ENCODE data around the gene CDH3.

CDH3 gene

GRCh38 chr16:68739964-68740627 is 95.0 kb downstream of the CDH3 start:
- no peak for DNase-seq (ENCODE audit: low read depth)

DNA sequence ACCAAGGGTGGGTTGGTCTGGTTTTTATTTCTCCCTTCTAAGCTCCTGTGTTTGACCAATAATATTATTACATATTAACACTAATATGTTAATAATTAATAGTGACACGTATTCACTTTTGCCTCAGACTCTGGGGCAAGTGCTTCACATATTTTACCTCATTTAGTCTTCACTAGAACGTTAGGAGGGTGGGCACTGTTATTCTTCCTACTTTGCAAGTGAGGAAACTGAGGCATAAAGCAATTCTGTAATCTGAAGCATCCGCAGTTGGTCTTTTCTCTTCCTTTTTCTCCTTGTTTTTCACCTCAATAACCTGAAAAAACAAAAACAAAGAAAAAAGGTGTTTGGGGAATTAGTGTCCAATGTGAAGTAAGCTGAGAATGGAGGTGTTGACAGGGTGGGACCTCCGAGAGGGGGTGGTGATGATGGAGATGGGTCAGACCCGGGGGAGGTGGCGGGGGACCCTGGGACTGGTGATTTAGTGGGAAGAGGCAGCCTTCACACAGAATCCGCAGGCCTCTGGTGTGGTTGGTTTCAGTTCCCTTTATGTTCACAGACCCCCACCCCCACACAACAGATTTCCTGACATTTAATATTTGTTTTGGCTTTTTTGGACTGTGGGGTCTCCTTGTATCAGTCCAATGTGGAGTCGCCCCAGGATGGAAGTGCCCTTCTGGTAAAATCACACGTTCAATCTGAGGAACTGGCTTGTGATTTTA is 95.7 kb downstream of the CDH3 start:
- no peak for DNase-seq (ENCODE audit: low read depth)

DNA sequence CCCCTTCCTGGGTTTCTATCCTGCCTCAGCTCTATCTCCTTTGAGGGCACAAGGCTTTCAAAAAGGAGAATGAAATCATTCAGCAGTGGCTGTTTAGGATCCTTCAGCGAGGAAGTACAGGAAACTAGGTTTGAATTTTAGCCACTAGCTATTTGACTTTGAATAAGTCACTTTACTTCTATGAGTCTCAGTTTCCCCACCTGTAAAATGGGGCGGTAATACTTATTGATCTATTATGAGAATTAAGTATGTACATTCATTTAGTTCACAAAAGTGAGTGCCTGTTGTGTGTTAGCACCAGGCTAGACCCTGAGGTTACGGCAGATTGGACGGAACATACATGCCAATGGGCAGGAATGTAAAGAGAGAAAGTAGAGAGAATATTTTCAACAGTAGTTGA is 98.6 kb downstream of the CDH3 start:
- DNase-seq (ENCODE audit: low read depth): no peak

GRCh38 chr16:68744744-68745280 is 99.7 kb downstream of the CDH3 start:
- no peak for DNase-seq (ENCODE audit: low read depth)

DNA sequence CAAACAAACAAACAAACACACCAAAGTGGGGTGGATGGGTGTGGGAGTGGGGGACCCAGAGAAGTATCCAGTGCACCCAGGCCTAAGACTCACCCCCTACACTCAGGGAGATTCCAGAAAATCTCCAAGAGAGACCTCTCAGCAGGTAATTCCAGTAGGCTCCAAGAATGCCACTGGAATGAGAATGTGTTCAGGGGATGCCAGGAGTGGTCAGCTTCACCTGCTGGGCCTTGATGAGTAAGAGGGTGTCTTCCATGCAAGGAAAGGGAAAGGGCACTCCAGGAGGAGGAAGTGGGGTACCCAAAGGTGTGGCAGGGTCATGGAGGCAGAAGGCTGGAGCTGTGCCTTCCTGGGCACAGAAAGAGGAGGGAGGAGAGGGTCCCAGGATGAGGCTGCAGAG is 101.8 kb downstream of the CDH3 start:
- no peak for DNase-seq (ENCODE audit: low read depth)

DNA sequence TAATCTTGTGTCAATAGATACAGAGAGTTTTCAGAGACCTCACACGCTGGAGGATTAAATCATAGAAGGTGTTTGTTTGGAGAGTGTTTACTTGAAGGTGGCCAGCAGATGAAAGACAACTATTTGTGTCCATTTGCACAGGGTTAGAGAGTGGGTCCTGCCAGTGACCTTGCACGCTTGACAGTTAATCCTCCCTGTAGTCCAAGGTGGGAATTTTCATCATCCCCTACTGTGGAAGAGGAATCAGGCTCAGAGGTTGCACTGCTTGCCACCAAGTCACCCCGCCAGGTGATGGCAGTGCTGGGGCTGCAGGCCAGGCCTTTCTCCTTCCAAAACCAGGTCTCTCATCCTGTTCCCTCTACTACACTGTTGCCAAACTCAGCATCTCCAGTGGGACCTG is 104.3 kb downstream of the CDH3 start:
- no peak for DNase-seq (ENCODE audit: low read depth)
